ENCODE measurements around the gene BICRA. TPM values are rescaled to one million over a fixed set of nuclear protein-coding genes. Genes with fewer than 3 reads are reported as not detected.

The BICRA gene
- total RNA-seq, 1 experiment from 2014 or later: 24.4 TPM

DNA sequence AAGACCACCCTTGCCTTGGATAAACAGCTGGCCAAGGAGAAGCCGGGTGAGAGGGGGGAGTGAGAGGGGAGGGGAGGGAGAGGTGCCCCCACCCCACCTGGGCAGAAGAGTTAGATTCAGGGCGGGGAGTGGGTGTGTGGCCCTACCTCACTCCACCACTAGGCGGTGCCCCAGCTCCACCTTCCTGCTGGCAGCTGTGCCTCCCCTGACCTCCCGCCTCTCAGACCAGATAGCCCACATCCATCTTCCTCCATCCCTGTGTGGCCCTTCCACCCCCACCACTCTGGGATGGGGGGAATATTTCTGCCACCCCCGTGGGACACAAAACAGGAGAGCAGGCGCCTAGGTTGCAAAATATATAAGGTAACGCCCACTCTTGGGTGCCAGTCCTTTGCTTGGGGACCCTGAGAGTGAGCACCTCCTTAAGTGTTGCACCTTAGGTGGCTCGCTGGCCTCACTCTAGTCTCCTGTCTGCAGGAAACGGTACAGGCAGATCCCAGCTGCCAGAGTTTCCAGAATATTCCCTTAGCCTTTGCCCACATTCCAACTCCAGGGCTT lies 90.5 kb downstream of the BICRA start:
- no TSS peak for BruUV-seq (replicated peaks)
- intact Hi-C loops (cut with micrococcal nuclease; ENCODE audit: unreplicated experiment): loop anchor here (1.0 to 2.0 kb wide), 2 partner anchors 91 to 184 kb away; partner anchors contain the start of genes BICRA and NAPA
- TF ChIP-seq, protein P1, sequence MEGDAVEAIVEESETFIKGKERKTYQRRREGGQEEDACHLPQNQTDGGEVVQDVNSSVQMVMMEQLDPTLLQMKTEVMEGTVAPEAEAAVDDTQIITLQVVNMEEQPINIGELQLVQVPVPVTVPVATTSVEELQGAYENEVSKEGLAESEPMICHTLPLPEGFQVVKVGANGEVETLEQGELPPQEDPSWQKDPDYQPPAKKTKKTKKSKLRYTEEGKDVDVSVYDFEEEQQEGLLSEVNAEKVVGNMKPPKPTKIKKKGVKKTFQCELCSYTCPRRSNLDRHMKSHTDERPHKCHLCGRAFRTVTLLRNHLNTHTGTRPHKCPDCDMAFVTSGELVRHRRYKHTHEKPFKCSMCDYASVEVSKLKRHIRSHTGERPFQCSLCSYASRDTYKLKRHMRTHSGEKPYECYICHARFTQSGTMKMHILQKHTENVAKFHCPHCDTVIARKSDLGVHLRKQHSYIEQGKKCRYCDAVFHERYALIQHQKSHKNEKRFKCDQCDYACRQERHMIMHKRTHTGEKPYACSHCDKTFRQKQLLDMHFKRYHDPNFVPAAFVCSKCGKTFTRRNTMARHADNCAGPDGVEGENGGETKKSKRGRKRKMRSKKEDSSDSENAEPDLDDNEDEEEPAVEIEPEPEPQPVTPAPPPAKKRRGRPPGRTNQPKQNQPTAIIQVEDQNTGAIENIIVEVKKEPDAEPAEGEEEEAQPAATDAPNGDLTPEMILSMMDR (IDR thresholded peaks at IDR 0.05; ENCODE audit: unreplicated experiment): peak; percentile 96
- H3K9me3 Mint-ChIP-seq (ENCODE audit: low read depth, unreplicated experiment): no peaks in the 10 kb centered on the region
- CTCF ChIA-PET: interaction anchor here (0.6 to 5.4 kb wide), 5 partner anchors 184 to 351 kb away, joined by 4 to 44 read pairs (median 4); partner anchors contain the start of genes DHX34 and NAPA
- H3K27me3 Mint-ChIP-seq (ENCODE audit: unreplicated experiment): no peaks in the 10 kb centered on the region
- no peak overlapping the region for H3K4me3 Mint-ChIP-seq (ENCODE audit: low read depth, unreplicated experiment)
- no peaks in the 10 kb centered on the region for H3K4me1 Mint-ChIP-seq (ENCODE audit: low read depth, unreplicated experiment)
- H3K27ac Mint-ChIP-seq (ENCODE audit: unreplicated experiment): no peak overlapping the region
- DNase-seq: peak; percentile 78
- H3K36me3 Mint-ChIP-seq (ENCODE audit: insufficient read depth, unreplicated experiment): peaks cover 32% of the 10 kb centered on the region

DNA sequence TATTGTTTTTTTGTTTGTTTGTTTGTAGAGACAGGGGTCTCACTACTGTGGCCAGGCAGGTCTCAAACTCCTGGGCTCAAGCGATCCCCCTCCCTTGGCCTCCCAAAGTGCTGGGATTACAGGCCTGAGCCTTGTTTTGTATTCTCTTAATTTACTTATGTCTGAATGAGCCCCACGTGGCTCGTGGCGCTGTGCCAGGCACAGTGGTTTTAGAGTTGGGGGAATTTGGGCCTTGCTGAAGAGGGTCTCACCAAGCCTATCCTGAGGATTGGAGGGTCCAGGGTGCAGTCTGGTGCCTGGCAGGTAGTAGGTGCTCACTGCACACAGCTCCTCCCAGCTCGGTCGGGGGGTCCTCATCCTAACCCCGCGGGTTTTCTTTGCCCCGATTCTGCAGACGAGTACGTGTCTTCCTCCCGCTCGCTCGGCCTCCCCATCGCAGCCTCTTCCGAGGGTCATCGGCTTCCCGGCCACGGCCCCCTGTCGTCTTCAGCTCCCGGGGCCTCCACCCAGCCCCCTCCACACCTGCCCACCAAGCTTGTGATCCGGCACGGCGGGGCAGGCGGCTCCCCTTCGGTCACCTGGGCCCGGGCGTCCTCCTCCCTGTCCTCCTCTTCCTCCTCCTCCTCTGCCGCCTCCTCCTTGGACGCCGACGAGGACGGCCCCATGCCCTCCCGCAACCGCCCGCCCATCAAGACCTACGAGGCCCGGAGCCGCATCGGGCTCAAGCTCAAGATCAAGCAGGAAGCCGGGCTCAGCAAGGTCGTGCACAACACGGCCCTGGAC lies 92.2 kb downstream of the BICRA start:
- intact Hi-C loops (cut with micrococcal nuclease; ENCODE audit: unreplicated experiment): no loop called here
- H3K9me3 Mint-ChIP-seq (ENCODE audit: low read depth, unreplicated experiment): no peaks in the 10 kb centered on the region
- H3K27ac Mint-ChIP-seq (ENCODE audit: unreplicated experiment): no peak overlapping the region
- H3K4me3 Mint-ChIP-seq (ENCODE audit: low read depth, unreplicated experiment): no peak overlapping the region
- no peak for DNase-seq
- TF ChIP-seq, protein P1 (IDR thresholded peaks at IDR 0.05; ENCODE audit: unreplicated experiment): no peak
- H3K36me3 Mint-ChIP-seq (ENCODE audit: insufficient read depth, unreplicated experiment): peaks cover 32% of the 10 kb centered on the region
- no peaks in the 10 kb centered on the region for H3K4me1 Mint-ChIP-seq (ENCODE audit: low read depth, unreplicated experiment)
- H3K27me3 Mint-ChIP-seq (ENCODE audit: unreplicated experiment): no peaks in the 10 kb centered on the region
- CTCF ChIA-PET: interaction anchor here (1.1 kb wide), 1 partner anchor 273 kb away, joined by 3 read pairs; no protein-coding TSS in a partner anchor
- no TSS peak for BruUV-seq (replicated peaks)

DNA sequence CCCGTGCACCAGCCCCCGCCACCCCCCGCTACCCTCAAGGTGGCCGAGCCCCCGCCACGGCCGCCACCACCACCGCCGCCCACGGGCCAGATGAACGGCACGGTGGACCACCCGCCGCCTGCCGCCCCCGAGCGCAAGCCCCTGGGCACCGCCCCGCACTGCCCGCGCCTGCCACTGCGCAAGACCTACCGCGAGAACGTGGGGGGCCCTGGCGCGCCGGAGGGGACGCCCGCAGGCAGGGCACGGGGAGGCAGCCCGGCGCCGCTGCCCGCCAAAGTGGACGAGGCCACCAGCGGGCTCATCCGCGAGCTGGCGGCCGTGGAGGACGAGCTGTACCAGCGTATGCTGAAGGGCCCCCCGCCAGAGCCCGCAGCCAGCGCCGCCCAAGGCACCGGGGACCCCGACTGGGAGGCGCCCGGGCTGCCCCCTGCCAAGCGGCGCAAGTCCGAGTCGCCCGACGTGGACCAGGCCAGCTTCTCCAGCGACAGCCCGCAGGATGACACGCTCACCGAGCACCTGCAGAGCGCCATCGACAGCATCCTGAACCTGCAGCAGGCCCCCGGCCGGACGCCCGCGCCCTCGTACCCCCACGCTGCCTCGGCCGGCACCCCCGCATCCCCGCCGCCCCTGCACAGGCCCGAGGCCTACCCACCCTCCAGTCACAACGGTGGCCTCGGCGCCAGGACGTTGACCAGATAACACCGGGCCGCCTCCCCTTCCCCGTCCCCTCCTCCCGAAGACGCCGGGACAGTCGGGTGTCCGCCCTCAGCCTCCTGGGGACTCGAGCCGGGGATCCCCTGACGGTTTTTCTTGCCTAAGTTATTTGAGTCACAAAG lies 93.0 kb downstream of the BICRA start:
- TF ChIP-seq, protein P1 (IDR thresholded peaks at IDR 0.05; ENCODE audit: unreplicated experiment): no peak
- Mint-ChIP-seq H3K27me3 (ENCODE audit: unreplicated experiment) (no peaks in the 10 kb centered on the region), H3K4me3 (ENCODE audit: low read depth, unreplicated experiment) (no peak overlapping the region), H3K4me1 (ENCODE audit: low read depth, unreplicated experiment) (no peaks in the 10 kb centered on the region), H3K9me3 (ENCODE audit: low read depth, unreplicated experiment) (no peaks in the 10 kb centered on the region), H3K27ac (ENCODE audit: unreplicated experiment) (no peak overlapping the region), H3K36me3 (ENCODE audit: insufficient read depth, unreplicated experiment) (peaks cover 37% of the 10 kb centered on the region)
- no peak for DNase-seq
- BruUV-seq (replicated peaks): no TSS peak
- CTCF ChIA-PET: interaction anchor here (1.1 kb wide), 1 partner anchor 274 kb away, joined by 3 read pairs; no protein-coding TSS in a partner anchor
- intact Hi-C loops (cut with micrococcal nuclease; ENCODE audit: unreplicated experiment): no loop called here

DNA sequence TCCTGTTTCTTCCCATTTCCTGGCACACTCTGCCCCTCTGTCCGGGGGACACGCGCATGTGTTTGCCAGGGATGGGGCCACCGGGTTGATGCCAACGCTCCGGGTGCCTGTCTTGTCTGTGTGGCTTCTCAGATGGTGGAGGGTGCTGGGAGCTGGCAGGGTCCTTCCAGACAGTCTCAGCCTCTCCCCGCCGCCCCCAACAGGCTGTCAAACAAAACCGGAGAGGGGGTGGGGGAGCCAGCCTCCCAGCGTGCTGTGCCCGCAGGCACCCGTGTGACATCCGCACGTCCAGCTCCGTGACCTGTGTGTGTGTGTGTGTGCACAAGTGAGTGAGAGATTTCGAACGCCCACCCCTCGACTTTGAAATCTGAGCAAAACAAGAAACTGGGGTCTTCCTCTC lies 93.7 kb downstream of the BICRA start:
- CTCF ChIA-PET: no interaction called here
- TF ChIP-seq, protein P1 (IDR thresholded peaks at IDR 0.05; ENCODE audit: unreplicated experiment): no peak
- Mint-ChIP-seq H3K27ac (ENCODE audit: unreplicated experiment) (no peak overlapping the region), H3K9me3 (ENCODE audit: low read depth, unreplicated experiment) (no peaks in the 10 kb centered on the region), H3K4me3 (ENCODE audit: low read depth, unreplicated experiment) (no peak overlapping the region), H3K36me3 (ENCODE audit: insufficient read depth, unreplicated experiment) (peaks cover 44% of the 10 kb centered on the region), H3K4me1 (ENCODE audit: low read depth, unreplicated experiment) (no peaks in the 10 kb centered on the region), H3K27me3 (ENCODE audit: unreplicated experiment) (no peaks in the 10 kb centered on the region)
- BruUV-seq (replicated peaks): TSS peak; percentile 68
- DNase-seq: no peak
- intact Hi-C loops (cut with micrococcal nuclease; ENCODE audit: unreplicated experiment): no loop called here
